Measurements from ENCODE around the gene SNAI3.

The SNAI3 gene

DNA sequence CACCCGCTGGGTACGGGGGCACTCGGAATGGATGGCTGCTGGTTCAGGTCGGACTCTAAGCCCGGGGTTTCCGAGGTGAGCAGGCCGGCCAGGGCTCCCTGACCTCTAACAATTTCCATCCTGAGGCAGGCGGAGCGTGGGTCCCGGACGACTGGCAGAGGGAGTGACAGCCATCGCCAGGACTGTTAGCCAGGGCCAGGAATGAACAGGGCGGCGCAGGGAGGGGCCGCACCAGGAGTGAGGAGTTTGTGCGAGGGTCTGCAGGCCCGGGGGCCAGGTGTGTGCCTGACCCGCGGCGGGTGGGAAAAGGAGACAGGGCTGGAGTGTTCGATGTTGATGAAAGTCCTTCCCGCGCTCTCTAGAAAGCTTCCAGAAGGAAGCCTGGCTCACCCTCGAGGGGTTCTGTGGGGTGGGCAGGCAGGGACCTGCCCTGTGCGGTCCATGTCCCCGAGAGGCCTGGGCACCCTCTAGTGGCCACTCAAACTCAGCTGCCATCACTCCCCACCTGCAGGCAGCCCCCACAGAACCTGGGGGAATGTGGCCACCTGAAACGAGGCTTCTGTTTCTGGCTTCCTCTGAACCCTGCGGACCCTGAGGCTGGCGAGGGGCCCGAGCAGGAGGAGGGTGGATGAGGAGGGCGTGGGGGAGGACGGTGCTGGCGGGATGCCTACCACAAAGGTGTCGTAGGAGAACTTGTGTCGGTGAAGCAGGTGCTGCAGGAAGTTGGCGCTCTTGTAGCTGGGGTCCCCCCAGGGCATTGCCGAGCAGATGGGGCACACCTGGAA is 11.7 kb upstream of the SNAI3 start:
- H3K4me2 ChIP-seq (ENCODE audit: low read length) = no peak overlapping the region
- H3K4me3 ChIP-seq (ENCODE audit: low read depth, low read length) = no peak overlapping the region
- WGBS (ENCODE audit: extremely low coverage, insufficient coverage, insufficient read length) = no CpG with 5 or more reads among the region's 37 CpGs
- H3K27me3 ChIP-seq (ENCODE audit: insufficient read depth, low read length) = no peaks in the 10 kb centered on the region
- no peak overlapping the region for H3K14ac ChIP-seq (ENCODE audit: low read length)
- DNase-seq = no peak
- H3K79me2 ChIP-seq (ENCODE audit: control insufficient read depth, insufficient read depth, low read length, poor library complexity) = no peaks in the 10 kb centered on the region
- no peaks in the 10 kb centered on the region for H3K79me1 ChIP-seq (ENCODE audit: low read length)
- no peak overlapping the region for H4K12ac ChIP-seq (ENCODE audit: low read depth, low read length)
- no peak overlapping the region for H3K9ac ChIP-seq (ENCODE audit: low read length)
- no peak overlapping the region for H2AFZ ChIP-seq (ENCODE audit: insufficient read depth, low read length, poor library complexity)
- no peak overlapping the region for H2BK120ac ChIP-seq (ENCODE audit: insufficient read depth, low read length, poor library complexity)
- no peak overlapping the region for H3K18ac ChIP-seq (ENCODE audit: low read length)
- H3K9me3 ChIP-seq (ENCODE audit: insufficient read depth, low read depth, low read length) = peaks cover 2% of the 10 kb centered on the region
- H3K4me1 ChIP-seq (ENCODE audit: control insufficient read depth in 1 of 2, insufficient read depth in 2 of 2, low read length in 2 of 2) = no peaks in the 10 kb centered on the region
- H3K36me3 ChIP-seq (ENCODE audit: control insufficient read depth in 1 of 2, insufficient read depth in 2 of 2, low read length in 2 of 2) = peaks cover 27 to 29% of the 10 kb centered on the region in 2 experiments
- no peak overlapping the region for H2BK12ac ChIP-seq (ENCODE audit: low read length)
- H3K27ac ChIP-seq (ENCODE audit: low read depth, low read length) = no peak overlapping the region
- H4K8ac ChIP-seq (ENCODE audit: low read depth, low read length) = no peak overlapping the region
- H3K4ac ChIP-seq (ENCODE audit: low read depth, low read length) = no peak overlapping the region
- no peak overlapping the region for H4K91ac ChIP-seq (ENCODE audit: low read depth, low read length)
- no peak overlapping the region for H2BK5ac ChIP-seq (ENCODE audit: low read depth, low read length, poor library complexity)
- no peak overlapping the region for H2AK5ac ChIP-seq (ENCODE audit: low read length)
- H3K23ac ChIP-seq (ENCODE audit: low read length) = no peak overlapping the region

GRCh38 chr16:88697116-88697830 is 11.0 kb upstream of the SNAI3 start:
- WGBS (ENCODE audit: extremely low coverage, insufficient coverage, insufficient read length) = no CpG with 5 or more reads among the region's 47 CpGs
- no peaks in the 10 kb centered on the region for H3K79me1 ChIP-seq (ENCODE audit: low read length)
- peaks cover 2% of the 10 kb centered on the region for H3K9me3 ChIP-seq (ENCODE audit: insufficient read depth, low read depth, low read length)
- H3K4me1 ChIP-seq (ENCODE audit: control insufficient read depth in 1 of 2, insufficient read depth in 2 of 2, low read length in 2 of 2) = no peaks in the 10 kb centered on the region
- no peak overlapping the region for H3K4ac ChIP-seq (ENCODE audit: low read depth, low read length)
- no peak overlapping the region for H2AFZ ChIP-seq (ENCODE audit: insufficient read depth, low read length, poor library complexity)
- no peak overlapping the region for H3K4me3 ChIP-seq (ENCODE audit: low read depth, low read length)
- H3K79me2 ChIP-seq (ENCODE audit: control insufficient read depth, insufficient read depth, low read length, poor library complexity) = no peaks in the 10 kb centered on the region
- no peak overlapping the region for H2AK5ac ChIP-seq (ENCODE audit: low read length)
- DNase-seq = no peak
- no peak overlapping the region for H3K4me2 ChIP-seq (ENCODE audit: low read length)
- H3K9ac ChIP-seq (ENCODE audit: low read length) = no peak overlapping the region
- no peak overlapping the region for H2BK5ac ChIP-seq (ENCODE audit: low read depth, low read length, poor library complexity)
- no peak overlapping the region for H3K27ac ChIP-seq (ENCODE audit: low read depth, low read length)
- no peak overlapping the region for H4K8ac ChIP-seq (ENCODE audit: low read depth, low read length)
- peaks cover 26 to 29% of the 10 kb centered on the region in 2 experiments for H3K36me3 ChIP-seq (ENCODE audit: control insufficient read depth in 1 of 2, insufficient read depth in 2 of 2, low read length in 2 of 2)
- H4K12ac ChIP-seq (ENCODE audit: low read depth, low read length) = no peak overlapping the region
- no peak overlapping the region for H3K18ac ChIP-seq (ENCODE audit: low read length)
- H3K27me3 ChIP-seq (ENCODE audit: insufficient read depth, low read length) = no peaks in the 10 kb centered on the region
- no peak overlapping the region for H4K91ac ChIP-seq (ENCODE audit: low read depth, low read length)
- no peak overlapping the region for H3K23ac ChIP-seq (ENCODE audit: low read length)
- H2BK120ac ChIP-seq (ENCODE audit: insufficient read depth, low read length, poor library complexity) = no peak overlapping the region
- no peak overlapping the region for H2BK12ac ChIP-seq (ENCODE audit: low read length)
- no peak overlapping the region for H3K14ac ChIP-seq (ENCODE audit: low read length)

DNA sequence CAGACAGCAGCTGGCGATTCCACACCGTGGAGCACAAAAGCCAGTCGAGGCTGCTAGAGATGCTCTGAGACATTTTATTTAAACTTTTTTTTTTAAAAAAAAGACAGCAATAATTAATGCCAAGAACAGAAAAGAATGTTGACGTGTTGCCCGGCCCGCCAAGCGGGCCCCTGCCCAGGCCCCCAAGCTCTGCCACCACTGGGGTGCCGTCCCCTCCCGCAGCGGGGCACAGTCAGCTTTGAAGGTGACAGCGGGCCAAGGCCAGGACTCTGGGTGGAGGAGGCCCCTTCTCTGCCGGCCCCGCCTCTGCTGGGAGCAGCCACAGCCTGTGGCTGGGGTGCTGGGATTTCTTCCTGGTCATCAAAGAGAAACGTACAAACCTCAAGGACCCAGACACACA is 10.1 kb upstream of the SNAI3 start:
- Histone ChIP-seq H3K4me3 (ENCODE audit: low read depth, low read length) (no peak overlapping the region), H4K91ac (ENCODE audit: low read depth, low read length) (no peak overlapping the region), H3K27ac (ENCODE audit: low read depth, low read length) (no peak overlapping the region), H4K8ac (ENCODE audit: low read depth, low read length) (no peak overlapping the region), H3K4me2 (ENCODE audit: low read length) (no peak overlapping the region), H2BK5ac (ENCODE audit: low read depth, low read length, poor library complexity) (no peak overlapping the region), H3K27me3 (ENCODE audit: insufficient read depth, low read length) (no peaks in the 10 kb centered on the region), H3K23ac (ENCODE audit: low read length) (no peak overlapping the region), H3K4ac (ENCODE audit: low read depth, low read length) (no peak overlapping the region), H2AK5ac (ENCODE audit: low read length) (no peak overlapping the region), H3K79me2 (ENCODE audit: control insufficient read depth, insufficient read depth, low read length, poor library complexity) (no peaks in the 10 kb centered on the region), H3K18ac (ENCODE audit: low read length) (no peak overlapping the region), H2BK120ac (ENCODE audit: insufficient read depth, low read length, poor library complexity) (no peak overlapping the region), H3K14ac (ENCODE audit: low read length) (no peak overlapping the region), H3K36me3 (ENCODE audit: control insufficient read depth in 1 of 2, insufficient read depth in 2 of 2, low read length in 2 of 2) (peaks cover 25 to 29% of the 10 kb centered on the region in 2 experiments), H4K12ac (ENCODE audit: low read depth, low read length) (no peak overlapping the region), H3K79me1 (ENCODE audit: low read length) (no peaks in the 10 kb centered on the region), H3K4me1 (ENCODE audit: control insufficient read depth in 1 of 2, insufficient read depth in 2 of 2, low read length in 2 of 2) (no peaks in the 10 kb centered on the region), H2AFZ (ENCODE audit: insufficient read depth, low read length, poor library complexity) (no peak overlapping the region), H3K9me3 (ENCODE audit: insufficient read depth, low read depth, low read length) (peaks cover 2% of the 10 kb centered on the region), H3K9ac (ENCODE audit: low read length) (no peak overlapping the region), H2BK12ac (ENCODE audit: low read length) (no peak overlapping the region)
- whole genome bisulfite sequencing (ENCODE audit: extremely low coverage, insufficient coverage, insufficient read length) = no CpG with 5 or more reads among the region's 14 CpGs
- DNase-seq = no peak

DNA sequence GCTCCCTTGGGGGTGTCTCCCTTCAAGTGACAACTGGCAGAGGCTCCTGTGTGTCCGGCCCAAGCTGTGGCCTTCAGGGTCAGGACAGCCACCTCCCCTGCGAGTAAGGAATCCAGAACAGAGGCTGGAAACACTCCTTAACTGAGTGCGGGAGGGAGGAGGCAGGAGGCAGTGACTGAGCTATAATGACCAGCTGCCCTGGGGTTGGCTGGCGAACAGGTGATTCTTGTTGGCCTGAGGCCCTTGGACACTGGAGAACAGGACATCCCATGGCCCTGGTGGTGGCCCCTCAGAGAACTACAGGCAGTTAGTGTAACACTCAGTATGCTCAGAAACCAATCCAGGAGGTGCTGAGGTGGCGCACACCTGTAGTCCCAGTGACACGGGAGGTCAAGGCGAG is 9.4 kb upstream of the SNAI3 start:
- H3K4ac ChIP-seq (ENCODE audit: low read depth, low read length) = no peak overlapping the region
- H3K79me2 ChIP-seq (ENCODE audit: control insufficient read depth, insufficient read depth, low read length, poor library complexity) = no peaks in the 10 kb centered on the region
- WGBS (ENCODE audit: extremely low coverage, insufficient coverage, insufficient read length) = no CpG with 5 or more reads among the region's 7 CpGs
- H2BK5ac ChIP-seq (ENCODE audit: low read depth, low read length, poor library complexity) = no peak overlapping the region
- no peak overlapping the region for H2BK120ac ChIP-seq (ENCODE audit: insufficient read depth, low read length, poor library complexity)
- H4K12ac ChIP-seq (ENCODE audit: low read depth, low read length) = no peak overlapping the region
- peaks cover 25 to 29% of the 10 kb centered on the region in 2 experiments for H3K36me3 ChIP-seq (ENCODE audit: control insufficient read depth in 1 of 2, insufficient read depth in 2 of 2, low read length in 2 of 2)
- no peak overlapping the region for H3K4me2 ChIP-seq (ENCODE audit: low read length)
- no peak overlapping the region for H3K23ac ChIP-seq (ENCODE audit: low read length)
- H3K14ac ChIP-seq (ENCODE audit: low read length) = no peak overlapping the region
- H3K27me3 ChIP-seq (ENCODE audit: insufficient read depth, low read length) = no peaks in the 10 kb centered on the region
- no peaks in the 10 kb centered on the region for H3K79me1 ChIP-seq (ENCODE audit: low read length)
- DNase-seq = no peak
- H3K9ac ChIP-seq (ENCODE audit: low read length) = no peak overlapping the region
- no peak overlapping the region for H3K18ac ChIP-seq (ENCODE audit: low read length)
- H4K91ac ChIP-seq (ENCODE audit: low read depth, low read length) = no peak overlapping the region
- H4K8ac ChIP-seq (ENCODE audit: low read depth, low read length) = no peak overlapping the region
- no peak overlapping the region for H3K27ac ChIP-seq (ENCODE audit: low read depth, low read length)
- H3K4me1 ChIP-seq (ENCODE audit: control insufficient read depth in 1 of 2, insufficient read depth in 2 of 2, low read length in 2 of 2) = no peaks in the 10 kb centered on the region
- no peak overlapping the region for H2AFZ ChIP-seq (ENCODE audit: insufficient read depth, low read length, poor library complexity)
- H2AK5ac ChIP-seq (ENCODE audit: low read length) = no peak overlapping the region
- H3K9me3 ChIP-seq (ENCODE audit: insufficient read depth, low read depth, low read length) = peaks cover 2% of the 10 kb centered on the region
- no peak overlapping the region for H2BK12ac ChIP-seq (ENCODE audit: low read length)
- H3K4me3 ChIP-seq (ENCODE audit: low read depth, low read length) = no peak overlapping the region
